BE2C (cell line): ENCODE data around the gene FAM227A.

Experiments
- DNase-seq: peaks from one replicate; pipeline ENCODE4 v3.0.0-alpha.2; 2020
- H3K27me3 ChIP-seq: fragments of 250-450 bp; sonication (Bioruptor Pico); 2 replicates; pipeline ENCODE4 v1.5.1; 2020; ENCODE audit warnings: mild to moderate bottlenecking
- H3K36me3 ChIP-seq: fragments of 250-450 bp; sonication (Bioruptor Pico); 2 replicates; pipeline ENCODE4 v1.5.1; 2020; ENCODE audit warnings: mild to moderate bottlenecking
- H3K4me1 ChIP-seq: fragments of 250-450 bp; sonication (Bioruptor Pico); 2 replicates; pipeline ENCODE4 v1.5.1; 2020
- H3K4me3 ChIP-seq: 2 replicates; pipeline ENCODE4 v1.5.1; 2011; ENCODE audit warnings: low read depth, low read length
- H3K9me3 ChIP-seq: fragments of 250-450 bp; sonication (Bioruptor Pico); 2 replicates; pipeline ENCODE4 v1.5.1; 2020
- TF ChIP-seq, protein P1 (sequence below): IDR thresholded peaks from 2 replicates; pipeline ENCODE4 v1.5.1; 2012; ENCODE audit warnings: mild to moderate bottlenecking, low read depth, low read length

The FAM227A gene

DNA sequence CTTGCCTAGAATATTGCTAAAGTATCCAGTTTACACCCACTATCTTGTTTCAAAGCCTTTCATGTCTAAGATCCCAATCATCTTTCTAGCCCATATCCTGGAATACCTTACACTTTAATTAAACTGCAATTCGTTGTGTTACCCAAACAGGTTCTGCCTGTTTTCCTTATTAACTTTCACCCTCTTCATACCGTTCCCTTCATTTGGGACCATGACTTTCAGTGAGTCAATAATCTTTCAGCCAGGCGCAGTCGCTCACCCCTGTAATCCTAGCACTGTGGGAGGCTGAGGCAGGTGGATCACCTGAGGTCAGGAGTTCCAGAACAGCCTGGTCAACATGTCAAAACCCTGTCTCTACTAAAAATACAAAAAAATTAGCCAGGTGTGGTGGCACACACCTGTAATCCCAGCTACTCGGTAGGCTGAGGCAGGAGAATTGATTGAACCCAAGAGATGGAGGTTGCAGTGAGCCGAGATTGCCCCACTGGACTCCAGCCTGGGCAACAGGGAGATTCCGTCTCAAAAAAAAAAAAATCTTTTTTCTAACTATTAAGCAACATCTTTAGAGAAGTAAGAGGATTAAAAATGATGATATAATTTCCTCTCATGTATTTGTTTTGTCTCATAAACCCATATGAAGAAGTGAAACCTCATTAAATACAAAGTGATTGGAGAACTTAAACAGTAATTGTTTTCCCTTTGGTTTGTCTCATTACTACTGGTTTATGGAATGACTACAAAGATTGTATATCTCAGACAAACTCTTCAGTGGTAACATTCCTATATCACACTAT, 106.9 kb downstream of the FAM227A start:
- TF ChIP-seq, protein P1, sequence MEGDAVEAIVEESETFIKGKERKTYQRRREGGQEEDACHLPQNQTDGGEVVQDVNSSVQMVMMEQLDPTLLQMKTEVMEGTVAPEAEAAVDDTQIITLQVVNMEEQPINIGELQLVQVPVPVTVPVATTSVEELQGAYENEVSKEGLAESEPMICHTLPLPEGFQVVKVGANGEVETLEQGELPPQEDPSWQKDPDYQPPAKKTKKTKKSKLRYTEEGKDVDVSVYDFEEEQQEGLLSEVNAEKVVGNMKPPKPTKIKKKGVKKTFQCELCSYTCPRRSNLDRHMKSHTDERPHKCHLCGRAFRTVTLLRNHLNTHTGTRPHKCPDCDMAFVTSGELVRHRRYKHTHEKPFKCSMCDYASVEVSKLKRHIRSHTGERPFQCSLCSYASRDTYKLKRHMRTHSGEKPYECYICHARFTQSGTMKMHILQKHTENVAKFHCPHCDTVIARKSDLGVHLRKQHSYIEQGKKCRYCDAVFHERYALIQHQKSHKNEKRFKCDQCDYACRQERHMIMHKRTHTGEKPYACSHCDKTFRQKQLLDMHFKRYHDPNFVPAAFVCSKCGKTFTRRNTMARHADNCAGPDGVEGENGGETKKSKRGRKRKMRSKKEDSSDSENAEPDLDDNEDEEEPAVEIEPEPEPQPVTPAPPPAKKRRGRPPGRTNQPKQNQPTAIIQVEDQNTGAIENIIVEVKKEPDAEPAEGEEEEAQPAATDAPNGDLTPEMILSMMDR = no peak
- DNase-seq = no peak
- Histone ChIP-seq H3K4me3 (no peak overlapping the region), H3K36me3 (no peaks in the 10 kb centered on the region), H3K9me3 (no peaks in the 10 kb centered on the region; the same call in 1 of the 2 replicates), H3K4me1 (no peaks in the 10 kb centered on the region), H3K27me3 (no peaks in the 10 kb centered on the region)

DNA sequence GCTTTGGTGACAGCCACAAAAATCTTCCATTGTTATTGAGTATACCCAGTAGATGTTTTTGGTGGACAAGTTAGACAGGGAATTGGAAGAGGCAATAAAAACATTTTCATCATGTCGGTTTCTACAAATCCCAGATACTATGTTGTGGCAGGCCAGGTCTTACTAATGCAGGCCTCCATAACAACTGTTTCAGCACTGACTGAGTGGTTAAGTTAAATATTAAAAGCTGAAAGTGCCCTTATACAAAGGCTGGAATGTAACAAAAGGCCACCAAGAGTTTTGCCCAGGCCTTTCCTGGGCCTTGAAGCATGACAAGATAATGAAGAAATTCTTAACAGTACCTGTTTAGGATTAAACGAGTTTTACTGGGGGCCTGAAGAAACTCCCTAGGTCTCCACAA, 115.5 kb downstream of the FAM227A start:
- H3K4me1 ChIP-seq = no peaks in the 10 kb centered on the region
- TF ChIP-seq, protein P1 = no peak
- DNase-seq = no peak
- no peaks in the 10 kb centered on the region for H3K27me3 ChIP-seq
- H3K9me3 ChIP-seq = peaks cover 3% of the 10 kb centered on the region
- no peak overlapping the region for H3K4me3 ChIP-seq
- no peaks in the 10 kb centered on the region for H3K36me3 ChIP-seq

DNA sequence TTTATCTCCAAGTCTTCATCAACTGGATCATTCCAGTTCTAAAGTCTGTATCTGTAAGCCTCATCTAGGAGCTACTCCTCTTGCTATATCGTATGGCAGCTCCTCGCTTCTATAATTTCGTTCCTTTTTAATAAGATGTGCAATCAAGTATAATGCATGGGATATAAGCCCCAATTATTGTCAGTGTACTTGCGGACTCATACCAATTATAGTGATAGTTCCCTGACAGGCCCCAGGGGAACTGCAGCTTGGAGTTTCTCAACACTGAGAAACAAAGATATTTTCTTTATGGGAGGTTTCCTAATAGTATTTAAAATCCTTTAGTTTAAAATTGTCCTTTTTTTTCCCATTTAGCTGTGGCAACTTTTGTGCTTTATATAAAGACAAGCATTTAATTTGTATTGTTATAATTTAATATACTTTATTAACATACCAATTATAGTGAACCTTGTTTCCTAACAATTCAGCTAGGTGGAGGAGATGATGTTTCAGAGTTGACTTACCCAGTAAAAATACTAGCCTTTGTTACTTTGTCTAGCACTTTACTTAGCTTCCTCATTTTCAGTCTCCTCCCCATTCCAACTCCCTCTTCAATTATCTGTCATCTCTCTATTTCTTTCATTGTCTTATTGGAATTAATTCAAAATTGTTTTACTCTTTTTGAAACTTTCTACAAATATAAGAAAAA, 124.8 kb downstream of the FAM227A start:
- DNase-seq = no peak
- Histone ChIP-seq H3K4me1 (no peaks in the 10 kb centered on the region), H3K4me3 (no peak overlapping the region), H3K9me3 (no peaks in the 10 kb centered on the region), H3K27me3 (no peaks in the 10 kb centered on the region), H3K36me3 (no peaks in the 10 kb centered on the region)
- TF ChIP-seq, protein P1 = no peak
